SH-SY5Y (cell line): ENCODE measurements around the gene MAGEA4.

ENCODE experiments used
- GATA2 ChIP-seq: IDR thresholded peaks from 2 replicates; pipeline ENCODE4 v1.6.1; 2011; ENCODE audit warnings: mild to moderate bottlenecking, low read depth, low read length
- GATA3 ChIP-seq: IDR thresholded peaks from 2 replicates; pipeline ENCODE4 v1.6.1; 2011; ENCODE audit warnings: low read depth, mild to moderate bottlenecking, low read length, moderate library complexity

The MAGEA4 gene

GRCh38 chrX:151912780-151913179 is at the start of gene MAGEA4:
Gene MAGEA4, plus strand, starts transcription at chrX:151912889. Its CDS starts 10,776 bp downstream, at chrX:151923665.
- TF ChIP-seq GATA2: no peak
- TF ChIP-seq GATA3: no peak

- TF ChIP-seq GATA2 (no peak), GATA3 (no peak)
Observed at GRCh38 chrX:151870602-151871001, 42.1 kb upstream of the MAGEA4 start.

- no peak for TF ChIP-seq GATA2
- TF ChIP-seq GATA3: no peak
Observed at GRCh38 chrX:151871244-151871643, 41.4 kb upstream of the MAGEA4 start.

- no peak for TF ChIP-seq GATA2
- TF ChIP-seq GATA3: no peak
Observed at GRCh38 chrX:151873096-151873495, 39.6 kb upstream of the MAGEA4 start.

GRCh38 chrX:151875270-151876026 is 37.2 kb upstream of the MAGEA4 start:
- no peak for TF ChIP-seq GATA2
- TF ChIP-seq GATA3: no peak

- TF ChIP-seq GATA3: no peak
- no peak for TF ChIP-seq GATA2
Observed at GRCh38 chrX:151878574-151878973, 34.1 kb upstream of the MAGEA4 start.

GRCh38 chrX:151879856-151880255 is 32.8 kb upstream of the MAGEA4 start:
- TF ChIP-seq GATA2 (no peak), GATA3 (no peak)

- TF ChIP-seq GATA2 (no peak), GATA3 (no peak)
Observed at GRCh38 chrX:151880895-151881294, 31.8 kb upstream of the MAGEA4 start.

- TF ChIP-seq GATA3 (no peak), GATA2 (no peak)
Observed at GRCh38 chrX:151889421-151889820, 23.3 kb upstream of the MAGEA4 start.

GRCh38 chrX:151896734-151897474 is 15.8 kb upstream of the MAGEA4 start:
- TF ChIP-seq GATA3: no peak
- TF ChIP-seq GATA2: no peak

GRCh38 chrX:151899622-151900021 is 13.1 kb upstream of the MAGEA4 start:
- TF ChIP-seq GATA3 (no peak), GATA2 (no peak)

GRCh38 chrX:151901826-151902225 is 10.9 kb upstream of the MAGEA4 start:
- no peak for TF ChIP-seq GATA2
- no peak for TF ChIP-seq GATA3

GRCh38 chrX:151902813-151903591 is 9.7 kb upstream of the MAGEA4 start:
- TF ChIP-seq GATA3 (no peak), GATA2 (no peak)

GRCh38 chrX:151904989-151905388 is 7.7 kb upstream of the MAGEA4 start:
- no peak for TF ChIP-seq GATA3
- no peak for TF ChIP-seq GATA2
